HL-60 (cell line): Measurements from ENCODE around the gene ZNF579.

Experiments used
- DNase-seq, 2 experiments: peaks; one replicate each; pipeline ENCODE4 v3.0.0-alpha.2; 2010 to 2020; ENCODE audit warnings: low read depth in 1 of 2, low spot score in 1 of 2
- H3K27ac ChIP-seq: fragments of 250-450 bp; sonication (Bioruptor Pico); replicated peaks from 2 replicates; pipeline ENCODE4 v1.5.1; 2020; ENCODE audit warnings: mild to moderate bottlenecking, moderate library complexity
- H3K27me3 ChIP-seq: fragments of 250-450 bp; sonication (Bioruptor Pico); 2 replicates; pipeline ENCODE4 v1.5.1; 2021; ENCODE audit warnings: mild to moderate bottlenecking, moderate library complexity; ENCODE audit not compliant: insufficient read depth, poor library complexity, severe bottlenecking
- H3K4me3 ChIP-seq: replicated peaks from 2 replicates; pipeline ENCODE4 v1.5.1; 2011; ENCODE audit warnings: mild to moderate bottlenecking, control low read depth, low read length; ENCODE audit not compliant: insufficient read depth
- GABPA ChIP-seq: IDR thresholded peaks from 2 replicates; pipeline ENCODE4 v1.6.1; 2012; ENCODE audit warnings: low read depth
- POLR2AphosphoS5 ChIP-seq: IDR thresholded peaks from 2 replicates; pipeline ENCODE4 v1.6.1; 2012; ENCODE audit warnings: low read depth
- SPI1 ChIP-seq: IDR thresholded peaks from 2 replicates; pipeline ENCODE4 v1.6.1; 2012; ENCODE audit warnings: low read depth, mild to moderate bottlenecking, borderline replicate concordance
- TF ChIP-seq, protein P1 (sequence below): IDR thresholded peaks from 2 replicates; pipeline ENCODE4 v1.6.1; 2012; ENCODE audit warnings: low read depth; ENCODE audit not compliant: insufficient replicate concordance
- TF ChIP-seq, protein P2 (sequence below): IDR thresholded peaks from one replicate; pipeline ENCODE4 v1.5.1; 2011; ENCODE audit warnings: low read length, control low read depth, inconsistent platforms; ENCODE audit not compliant: insufficient read depth

ZNF579 gene

DNA sequence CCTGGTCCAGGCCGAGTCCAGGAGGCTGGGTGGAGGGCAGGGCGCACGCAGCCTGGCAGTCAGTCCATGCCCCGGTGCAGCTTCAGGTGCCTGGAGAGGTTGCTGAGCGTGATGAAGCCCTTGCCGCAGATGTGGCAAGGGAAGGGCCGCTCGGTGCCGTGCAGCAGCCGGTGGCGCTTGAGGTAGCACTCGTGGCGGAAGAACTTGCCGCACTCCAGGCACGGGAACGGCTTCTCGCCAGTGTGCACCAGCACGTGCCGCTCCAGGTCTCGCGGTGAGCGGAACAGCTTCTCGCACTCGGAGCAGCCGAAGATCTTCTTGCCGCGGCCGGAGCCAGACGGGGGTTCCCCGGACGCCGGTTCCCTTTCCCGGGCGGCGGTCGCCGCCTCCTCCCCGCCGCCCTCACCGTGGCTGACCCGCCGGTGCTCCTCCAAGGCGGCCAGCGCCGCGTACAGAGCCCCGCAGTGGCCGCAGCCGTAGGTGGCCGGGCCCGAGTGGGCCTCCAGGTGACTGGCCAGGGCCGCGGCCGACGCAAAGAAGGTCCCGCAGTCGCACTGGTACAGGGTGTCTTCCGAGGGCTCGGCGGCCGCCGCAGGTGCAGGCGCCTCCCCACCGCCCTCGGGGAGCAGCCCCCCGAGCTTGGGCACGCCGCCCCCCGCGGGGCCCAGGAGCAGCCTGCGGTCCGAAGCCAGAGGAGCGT is 11.9 kb upstream of the ZNF579 start:
- H3K4me3 ChIP-seq, result no peak overlapping the region
- TF ChIP-seq SPI1 (no peak), GABPA (no peak), POLR2AphosphoS5 (no peak)
- TF ChIP-seq, protein P1, sequence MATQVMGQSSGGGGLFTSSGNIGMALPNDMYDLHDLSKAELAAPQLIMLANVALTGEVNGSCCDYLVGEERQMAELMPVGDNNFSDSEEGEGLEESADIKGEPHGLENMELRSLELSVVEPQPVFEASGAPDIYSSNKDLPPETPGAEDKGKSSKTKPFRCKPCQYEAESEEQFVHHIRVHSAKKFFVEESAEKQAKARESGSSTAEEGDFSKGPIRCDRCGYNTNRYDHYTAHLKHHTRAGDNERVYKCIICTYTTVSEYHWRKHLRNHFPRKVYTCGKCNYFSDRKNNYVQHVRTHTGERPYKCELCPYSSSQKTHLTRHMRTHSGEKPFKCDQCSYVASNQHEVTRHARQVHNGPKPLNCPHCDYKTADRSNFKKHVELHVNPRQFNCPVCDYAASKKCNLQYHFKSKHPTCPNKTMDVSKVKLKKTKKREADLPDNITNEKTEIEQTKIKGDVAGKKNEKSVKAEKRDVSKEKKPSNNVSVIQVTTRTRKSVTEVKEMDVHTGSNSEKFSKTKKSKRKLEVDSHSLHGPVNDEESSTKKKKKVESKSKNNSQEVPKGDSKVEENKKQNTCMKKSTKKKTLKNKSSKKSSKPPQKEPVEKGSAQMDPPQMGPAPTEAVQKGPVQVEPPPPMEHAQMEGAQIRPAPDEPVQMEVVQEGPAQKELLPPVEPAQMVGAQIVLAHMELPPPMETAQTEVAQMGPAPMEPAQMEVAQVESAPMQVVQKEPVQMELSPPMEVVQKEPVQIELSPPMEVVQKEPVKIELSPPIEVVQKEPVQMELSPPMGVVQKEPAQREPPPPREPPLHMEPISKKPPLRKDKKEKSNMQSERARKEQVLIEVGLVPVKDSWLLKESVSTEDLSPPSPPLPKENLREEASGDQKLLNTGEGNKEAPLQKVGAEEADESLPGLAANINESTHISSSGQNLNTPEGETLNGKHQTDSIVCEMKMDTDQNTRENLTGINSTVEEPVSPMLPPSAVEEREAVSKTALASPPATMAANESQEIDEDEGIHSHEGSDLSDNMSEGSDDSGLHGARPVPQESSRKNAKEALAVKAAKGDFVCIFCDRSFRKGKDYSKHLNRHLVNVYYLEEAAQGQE, result no peak
- TF ChIP-seq, protein P2, sequence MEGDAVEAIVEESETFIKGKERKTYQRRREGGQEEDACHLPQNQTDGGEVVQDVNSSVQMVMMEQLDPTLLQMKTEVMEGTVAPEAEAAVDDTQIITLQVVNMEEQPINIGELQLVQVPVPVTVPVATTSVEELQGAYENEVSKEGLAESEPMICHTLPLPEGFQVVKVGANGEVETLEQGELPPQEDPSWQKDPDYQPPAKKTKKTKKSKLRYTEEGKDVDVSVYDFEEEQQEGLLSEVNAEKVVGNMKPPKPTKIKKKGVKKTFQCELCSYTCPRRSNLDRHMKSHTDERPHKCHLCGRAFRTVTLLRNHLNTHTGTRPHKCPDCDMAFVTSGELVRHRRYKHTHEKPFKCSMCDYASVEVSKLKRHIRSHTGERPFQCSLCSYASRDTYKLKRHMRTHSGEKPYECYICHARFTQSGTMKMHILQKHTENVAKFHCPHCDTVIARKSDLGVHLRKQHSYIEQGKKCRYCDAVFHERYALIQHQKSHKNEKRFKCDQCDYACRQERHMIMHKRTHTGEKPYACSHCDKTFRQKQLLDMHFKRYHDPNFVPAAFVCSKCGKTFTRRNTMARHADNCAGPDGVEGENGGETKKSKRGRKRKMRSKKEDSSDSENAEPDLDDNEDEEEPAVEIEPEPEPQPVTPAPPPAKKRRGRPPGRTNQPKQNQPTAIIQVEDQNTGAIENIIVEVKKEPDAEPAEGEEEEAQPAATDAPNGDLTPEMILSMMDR, result no peak
- H3K27me3 ChIP-seq, result no peaks in the 10 kb centered on the region
- DNase-seq, result no peak
- no peak overlapping the region for H3K27ac ChIP-seq

DNA sequence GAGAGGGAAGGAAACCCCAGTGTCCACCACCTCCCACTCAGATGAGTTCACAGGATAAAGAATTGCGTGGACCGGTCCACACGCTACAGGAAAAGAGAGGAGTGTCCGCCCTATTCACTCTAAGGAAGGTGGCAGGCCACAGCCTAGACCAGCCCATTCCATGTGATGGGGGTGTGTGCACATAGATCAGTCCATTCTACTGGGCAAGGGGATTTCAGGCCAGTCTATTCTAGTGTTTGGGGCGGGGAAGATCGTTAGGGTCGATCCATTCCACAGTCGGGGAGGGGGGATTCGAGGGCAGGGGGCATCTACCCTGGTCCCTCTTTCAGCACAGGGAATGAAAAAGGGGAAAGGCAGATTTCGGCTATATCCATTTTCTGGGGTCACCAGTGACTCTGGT is 10.9 kb upstream of the ZNF579 start:
- DNase-seq, result no peak

DNA sequence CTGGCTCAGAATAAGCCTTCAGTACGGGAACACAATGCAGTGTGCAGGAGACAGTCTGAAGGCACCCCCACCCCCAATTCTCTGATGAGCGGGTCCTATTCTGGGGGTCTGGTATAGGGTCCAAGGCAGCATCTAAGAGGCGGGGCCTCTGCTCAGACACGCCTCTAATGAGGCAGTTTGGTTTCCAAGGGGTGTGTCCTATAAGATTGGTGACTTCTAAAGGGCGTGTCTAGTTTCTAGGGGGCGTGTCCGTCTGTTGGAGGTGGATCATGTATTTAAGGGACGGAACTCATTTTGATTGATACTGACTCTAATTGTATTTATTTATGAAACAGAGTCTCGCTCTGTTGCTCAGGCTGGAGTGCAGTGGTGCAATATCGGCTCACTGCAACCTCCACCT is 10.0 kb upstream of the ZNF579 start:
- H3K27me3 ChIP-seq, result peaks cover 13% of the 10 kb centered on the region
- H3K27ac ChIP-seq, result no peak overlapping the region
- DNase-seq, result no peak
- TF ChIP-seq GABPA, result no peak
- no peak for TF ChIP-seq POLR2AphosphoS5
- TF ChIP-seq, protein P2, result no peak
- no peak for TF ChIP-seq SPI1
- TF ChIP-seq, protein P1, result no peak
- H3K4me3 ChIP-seq, result no peak overlapping the region

More for the DNA sequence above, 10.9 kb upstream of the ZNF579 start:
- H3K27me3 ChIP-seq, result peaks cover 4% of the 10 kb centered on the region
- no peak overlapping the region for H3K4me3 ChIP-seq
- TF ChIP-seq SPI1 (no peak), GABPA (no peak), POLR2AphosphoS5 (no peak)
- TF ChIP-seq, protein P2, result no peak
- TF ChIP-seq, protein P1, result no peak
- no peak overlapping the region for H3K27ac ChIP-seq
